HG03280 (cell line): ENCODE measurements around the gene NAA38.
A peak's percentile ranks its signal among the peaks of the same experiment; 100 is the strongest.

Experiments used
- ATAC-seq: cut with Tn5 transposase; IDR thresholded peaks from one replicate; pipeline ENCODE4 v1.9.1; 2021; ENCODE audit warnings: mild to moderate bottlenecking, moderate library complexity; ENCODE audit not compliant: unreplicated experiment

The NAA38 gene

GRCh38 chr17:7841396-7841914, 15.9 kb downstream of the NAA38 start:
- peak; percentile 5 for ATAC-seq

- no peak for ATAC-seq
Observed at GRCh38 chr17:7840875-7841274, 16.5 kb downstream of the NAA38 start.

GRCh38 chr17:7840441-7840840, 16.9 kb downstream of the NAA38 start:
- no peak for ATAC-seq

GRCh38 chr17:7839876-7840261, 17.5 kb downstream of the NAA38 start:
- no peak for ATAC-seq

- ATAC-seq = no peak
Observed at GRCh38 chr17:7839190-7839875, 18.0 kb downstream of the NAA38 start.

GRCh38 chr17:7838090-7839075, 19.0 kb downstream of the NAA38 start:
- no peak for ATAC-seq

GRCh38 chr17:7837408-7838088, 19.8 kb downstream of the NAA38 start:
- no peak for ATAC-seq

GRCh38 chr17:7836596-7837407, 20.6 kb downstream of the NAA38 start:
- peak; percentile 16 for ATAC-seq

- peak; percentile 34 for ATAC-seq
Observed at GRCh38 chr17:7835814-7836595, 21.4 kb downstream of the NAA38 start.

GRCh38 chr17:7834957-7835813, 22.2 kb downstream of the NAA38 start:
- peak; percentile 51 for ATAC-seq

GRCh38 chr17:7834542-7834956, 22.8 kb downstream of the NAA38 start:
- no peak for ATAC-seq

GRCh38 chr17:7833795-7834541, 23.4 kb downstream of the NAA38 start, which contains the start of gene KDM6B:
TSS of gene KDM6B (plus strand) at chr17:7834217. CDS start at chr17:7845555, 11,338 bp downstream.
- peak; percentile 44 for ATAC-seq

- no peak for ATAC-seq
Observed at GRCh38 chr17:7833011-7833794, 24.2 kb downstream of the NAA38 start.

- ATAC-seq = no peak
Observed at GRCh38 chr17:7832431-7832830, 24.9 kb downstream of the NAA38 start.

- ATAC-seq = no peak
Observed at GRCh38 chr17:7831233-7831632, 26.1 kb downstream of the NAA38 start.

GRCh38 chr17:7830616-7831015, 26.7 kb downstream of the NAA38 start:
- ATAC-seq = no peak
